GM21528 (cell line): Measurements from ENCODE around the gene NTRK2.

Experiments used
- ATAC-seq: cut with Tn5 transposase; IDR thresholded peaks from one replicate; pipeline ENCODE4 v1.9.1; 2021; ENCODE audit warnings: mild to moderate bottlenecking, moderate library complexity; ENCODE audit not compliant: unreplicated experiment, low FRiP score

NTRK2 gene

DNA sequence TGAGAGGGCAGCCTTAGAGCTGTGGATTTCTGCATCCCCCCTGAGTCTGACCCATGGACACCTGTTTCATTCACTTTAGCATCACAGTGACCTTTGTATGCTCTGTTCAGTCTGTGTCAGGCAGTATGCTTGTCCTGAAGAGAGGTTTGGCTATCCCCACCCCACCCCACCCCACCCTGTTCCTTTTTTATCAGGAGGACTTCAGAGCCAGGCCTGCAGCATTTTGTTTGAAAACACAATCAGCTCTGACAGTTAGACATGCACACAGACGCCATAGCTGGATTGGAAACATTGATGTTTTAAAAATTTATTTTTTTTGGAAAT lies 142.2 kb downstream of the NTRK2 start:
- no peak for ATAC-seq

DNA sequence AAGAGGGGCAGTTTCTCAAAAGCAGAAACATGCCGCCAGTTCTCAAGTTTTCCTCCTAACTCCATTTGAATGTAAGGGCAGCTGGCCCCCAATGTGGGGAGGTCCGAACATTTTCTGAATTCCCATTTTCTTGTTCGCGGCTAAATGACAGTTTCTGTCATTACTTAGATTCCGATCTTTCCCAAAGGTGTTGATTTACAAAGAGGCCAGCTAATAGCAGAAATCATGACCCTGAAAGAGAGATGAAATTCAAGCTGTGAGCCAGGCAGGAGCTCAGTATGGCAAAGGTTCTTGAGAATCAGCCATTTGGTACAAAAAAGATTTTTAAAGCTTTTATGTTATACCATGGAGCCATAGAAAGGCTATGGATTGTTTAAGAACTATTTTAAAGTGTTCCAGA lies 142.8 kb downstream of the NTRK2 start:
- ATAC-seq = no peak

DNA sequence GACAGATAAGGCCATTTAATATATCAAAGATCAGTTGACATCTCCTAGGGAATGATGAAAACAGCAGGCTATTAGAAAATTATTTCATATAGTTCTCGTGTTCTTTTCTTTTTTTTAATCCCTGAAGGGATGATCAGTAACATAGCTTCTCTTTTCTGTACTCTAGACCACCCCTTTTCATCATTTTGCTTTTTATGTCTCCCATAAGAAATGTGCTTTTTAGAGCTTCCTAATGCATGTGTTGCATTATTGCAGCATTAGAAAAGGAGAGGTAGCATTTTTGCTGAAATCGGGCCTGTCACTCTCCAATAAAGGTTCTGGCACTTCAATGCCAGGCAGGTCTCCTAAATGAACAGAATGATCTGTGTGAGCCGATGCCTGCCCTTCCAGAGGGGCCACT lies 143.3 kb downstream of the NTRK2 start:
- no peak for ATAC-seq

DNA sequence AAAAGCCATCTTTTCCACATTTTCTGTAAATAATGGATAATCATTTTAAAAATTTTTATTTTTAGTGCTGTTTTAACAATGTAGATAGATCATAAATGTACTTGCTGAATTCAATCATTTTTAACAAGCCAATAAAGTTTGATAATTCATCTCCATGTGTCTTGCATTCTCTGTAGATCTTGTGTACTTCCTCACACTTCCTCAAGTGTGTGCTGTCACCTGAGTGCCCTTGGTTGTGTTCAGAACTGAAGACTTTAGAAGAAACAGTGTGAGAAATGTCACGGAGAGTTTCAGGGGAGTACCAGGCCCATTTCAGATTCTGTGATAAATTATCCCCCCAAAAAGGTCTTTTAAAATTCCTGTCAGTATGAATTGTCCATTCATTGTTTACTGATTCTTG lies 146.0 kb downstream of the NTRK2 start:
- ATAC-seq = no peak

DNA sequence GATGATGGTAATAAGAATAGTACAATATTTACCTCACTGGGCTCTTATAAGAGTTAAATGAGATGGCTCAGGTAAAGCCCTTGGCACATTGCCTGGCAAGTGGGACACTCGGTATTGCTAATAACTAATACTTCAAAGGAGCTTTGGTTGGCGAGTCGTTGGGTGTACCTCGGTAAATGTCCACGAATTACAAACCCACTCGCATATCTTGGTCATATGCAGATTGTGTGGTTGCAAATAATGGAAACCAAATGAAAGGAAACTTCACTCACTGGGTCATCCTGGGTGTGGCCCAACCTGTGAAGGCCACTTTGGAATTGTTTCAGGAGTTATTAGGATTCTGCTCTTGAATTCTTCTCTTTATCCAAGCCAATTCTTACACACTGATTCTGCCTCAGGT lies 147.5 kb downstream of the NTRK2 start:
- no peak for ATAC-seq

DNA sequence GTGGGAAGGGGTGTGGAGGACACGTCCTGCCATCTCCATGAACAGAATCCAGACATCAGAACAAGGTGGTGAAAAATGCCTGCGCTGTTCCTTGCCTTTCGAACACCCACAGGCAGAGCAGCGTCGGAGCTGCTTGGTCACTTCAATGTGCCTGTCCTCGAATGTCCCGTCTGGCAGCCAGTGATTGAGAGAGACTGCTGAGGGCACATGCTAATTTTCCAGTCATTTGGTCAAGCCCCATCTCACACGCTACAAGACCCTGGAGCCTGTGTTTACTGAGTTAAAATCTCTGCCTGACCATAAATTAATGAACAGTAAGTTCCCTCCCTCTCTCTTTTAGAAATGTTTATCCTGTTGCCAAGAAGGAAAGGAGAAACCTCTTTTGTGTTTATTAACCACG lies 149.3 kb downstream of the NTRK2 start:
- no peak for ATAC-seq

DNA sequence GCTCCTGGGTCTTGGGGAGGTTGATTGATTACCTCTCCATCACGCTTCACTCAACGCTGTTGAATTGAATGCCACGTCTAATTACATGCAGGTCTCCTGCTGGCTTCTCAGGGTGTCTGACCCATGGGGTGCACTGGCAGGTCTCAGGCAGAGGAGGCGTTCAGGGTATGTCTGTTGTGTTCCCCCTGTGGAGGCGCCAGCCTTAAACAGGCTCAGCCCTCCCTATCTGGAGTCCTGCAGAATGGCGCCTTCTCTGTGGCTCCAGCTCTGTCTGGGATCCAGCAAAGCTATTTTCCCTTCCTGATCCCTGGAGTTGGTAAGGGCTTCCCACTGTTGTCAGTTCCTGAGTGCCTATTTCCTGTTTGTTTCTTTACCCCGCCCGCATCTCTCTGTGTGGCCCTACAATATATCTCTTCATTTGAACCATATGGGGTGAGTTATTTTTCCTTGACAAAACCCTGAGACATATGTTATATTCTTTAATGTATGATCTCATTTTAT lies 150.0 kb downstream of the NTRK2 start:
- no peak for ATAC-seq

DNA sequence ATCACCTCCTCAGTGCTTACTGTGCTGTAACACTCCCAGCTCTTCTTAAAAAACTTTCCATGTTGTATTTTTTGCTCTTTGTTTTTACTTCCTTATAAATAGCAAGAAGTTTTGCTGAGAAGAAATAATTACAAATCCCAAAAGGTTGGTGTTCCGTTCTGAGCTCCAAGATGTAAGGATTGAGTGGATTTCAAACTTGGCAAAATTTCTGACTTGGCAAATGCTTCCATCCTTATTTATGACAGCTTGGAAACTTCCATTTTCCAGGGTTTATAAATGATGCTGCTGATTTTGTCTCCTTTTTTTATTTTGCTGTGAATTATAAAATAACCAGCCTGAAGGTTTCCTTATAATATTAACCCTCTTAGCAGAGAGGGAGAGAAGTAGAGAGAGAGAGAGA lies 151.9 kb downstream of the NTRK2 start:
- no peak for ATAC-seq

DNA sequence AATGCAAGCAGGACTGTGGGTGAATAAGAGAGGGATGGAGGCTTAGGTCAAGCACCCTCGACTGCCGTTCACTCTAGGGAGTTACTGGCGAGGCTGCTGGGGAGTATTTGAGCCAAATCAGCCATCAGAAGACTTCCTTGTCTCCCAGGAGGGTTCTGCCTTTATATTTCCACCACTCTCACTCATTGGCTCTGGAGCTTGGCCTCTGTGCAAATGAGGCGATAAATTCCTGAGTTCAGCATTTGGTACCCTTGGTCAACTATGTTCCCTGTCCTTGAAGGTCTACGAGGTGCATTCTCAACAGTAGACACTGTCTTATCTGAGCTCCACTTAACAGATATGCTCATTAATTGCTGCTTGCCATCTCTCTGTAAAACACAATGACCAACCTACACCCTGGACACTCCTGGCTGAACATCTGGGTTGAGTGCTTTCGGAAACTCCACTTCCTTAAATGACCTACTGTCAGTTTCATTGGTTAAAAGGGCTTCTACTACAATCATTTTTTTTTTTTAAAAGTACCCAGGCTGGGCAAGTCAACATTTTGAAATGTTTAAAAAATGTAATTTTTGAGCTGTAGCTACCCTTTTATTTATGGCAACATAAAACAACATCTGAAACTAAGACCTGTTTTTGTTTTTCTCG lies 153.2 kb downstream of the NTRK2 start:
- ATAC-seq = no peak

DNA sequence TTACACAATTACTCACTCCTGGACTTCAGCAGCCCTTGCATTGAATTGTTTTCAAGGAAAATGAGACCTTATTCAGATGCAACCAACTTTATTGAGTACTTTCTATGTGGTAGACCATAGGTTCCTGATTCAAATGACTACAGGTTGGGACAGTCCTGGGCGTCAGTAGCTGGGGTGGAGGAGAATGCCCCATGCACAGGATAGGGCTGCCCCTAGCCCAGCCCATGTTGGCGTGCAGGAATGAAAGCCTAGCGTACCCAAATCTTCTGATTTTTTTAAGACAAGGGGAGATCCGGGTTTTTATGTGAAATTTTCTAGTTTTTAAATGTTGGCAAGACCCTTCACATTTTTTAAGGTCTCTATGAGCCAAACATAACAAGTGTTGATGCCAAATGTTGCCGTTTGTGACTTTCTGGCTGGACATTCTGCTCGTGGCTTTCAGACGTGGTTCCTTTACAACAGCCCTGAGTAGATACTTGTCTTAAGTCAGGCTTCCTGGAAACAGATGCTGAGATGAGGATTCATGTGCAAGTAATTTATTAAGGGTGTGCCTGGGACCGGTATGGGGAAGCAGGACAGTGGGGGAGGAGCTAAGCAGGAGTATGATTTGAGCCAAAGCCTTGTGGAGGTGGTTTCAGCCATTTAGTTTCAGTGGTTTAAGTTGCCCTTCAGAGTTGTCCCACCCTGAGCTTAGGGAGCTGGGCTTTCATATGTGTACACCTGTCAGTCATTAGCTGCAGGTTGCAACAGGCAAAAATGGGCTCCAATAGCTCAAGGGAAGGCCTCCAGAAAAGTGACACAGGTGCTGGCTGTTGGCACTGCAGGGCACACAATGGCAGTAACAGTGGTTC lies 154.1 kb downstream of the NTRK2 start:
- peak; percentile 84 for ATAC-seq

DNA sequence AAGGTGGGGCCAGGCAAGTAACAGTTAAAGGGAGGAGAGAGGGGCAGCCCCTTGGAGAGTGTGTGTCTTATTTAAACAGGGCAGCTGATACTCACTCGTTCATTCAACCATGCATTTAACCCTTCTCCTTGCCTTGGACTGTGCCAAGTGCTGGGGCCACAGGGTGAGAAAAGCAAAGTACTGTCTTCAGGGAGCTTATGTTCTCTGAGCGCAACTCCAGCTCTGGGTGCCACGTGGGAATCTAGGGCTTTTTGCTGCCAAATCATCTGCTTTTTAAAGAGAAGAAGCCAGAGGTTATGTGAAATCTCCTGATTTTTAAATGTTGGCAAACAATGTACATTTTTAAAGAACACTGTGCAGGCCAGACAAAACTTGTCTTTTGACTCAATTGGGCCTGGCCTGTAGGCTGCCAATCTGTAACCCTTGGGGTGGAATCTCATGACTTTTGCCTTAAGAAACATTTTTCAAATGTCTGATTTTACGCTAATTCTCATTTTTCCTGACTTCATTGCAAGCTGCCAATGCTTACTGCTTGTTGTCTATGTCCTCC lies 157.8 kb downstream of the NTRK2 start:
- ATAC-seq = no peak

DNA sequence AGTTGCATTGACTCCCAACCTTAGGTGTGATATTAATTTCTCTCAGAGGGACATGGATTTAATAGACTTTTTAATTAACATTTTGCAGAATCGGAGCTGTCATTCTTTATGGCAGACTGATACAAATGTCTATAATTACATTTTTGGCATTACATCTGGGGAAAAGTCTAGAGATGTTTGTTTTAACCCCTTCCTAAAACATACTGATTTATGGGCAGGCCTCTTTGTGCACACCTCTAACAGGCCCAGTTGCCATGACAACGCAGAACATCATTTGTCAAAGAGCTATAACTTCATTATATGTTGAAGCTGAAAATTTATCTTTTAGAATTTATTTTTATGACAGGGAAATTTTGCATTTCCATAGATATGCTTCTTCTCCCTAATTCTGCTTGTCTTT lies 158.5 kb downstream of the NTRK2 start:
- no peak for ATAC-seq

DNA sequence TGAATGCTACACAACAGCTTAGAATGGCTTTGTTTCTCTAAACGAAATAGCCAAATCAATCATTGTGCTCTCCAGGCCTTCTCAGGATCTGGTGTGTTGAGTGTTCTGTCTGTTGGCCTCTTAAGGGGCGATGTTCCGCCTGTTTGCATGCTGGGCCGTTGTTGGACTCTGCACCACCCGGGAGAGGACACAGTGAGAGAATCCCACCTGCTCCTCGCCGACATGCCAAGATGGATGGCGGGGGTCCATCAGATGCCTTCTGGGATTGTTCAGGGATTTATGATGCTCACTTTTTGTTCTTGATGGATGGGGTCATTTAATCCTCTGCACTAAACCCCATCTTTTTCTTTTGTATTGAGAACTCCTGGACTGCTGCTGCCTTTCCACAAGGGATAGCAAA lies 159.9 kb downstream of the NTRK2 start:
- no peak for ATAC-seq

DNA sequence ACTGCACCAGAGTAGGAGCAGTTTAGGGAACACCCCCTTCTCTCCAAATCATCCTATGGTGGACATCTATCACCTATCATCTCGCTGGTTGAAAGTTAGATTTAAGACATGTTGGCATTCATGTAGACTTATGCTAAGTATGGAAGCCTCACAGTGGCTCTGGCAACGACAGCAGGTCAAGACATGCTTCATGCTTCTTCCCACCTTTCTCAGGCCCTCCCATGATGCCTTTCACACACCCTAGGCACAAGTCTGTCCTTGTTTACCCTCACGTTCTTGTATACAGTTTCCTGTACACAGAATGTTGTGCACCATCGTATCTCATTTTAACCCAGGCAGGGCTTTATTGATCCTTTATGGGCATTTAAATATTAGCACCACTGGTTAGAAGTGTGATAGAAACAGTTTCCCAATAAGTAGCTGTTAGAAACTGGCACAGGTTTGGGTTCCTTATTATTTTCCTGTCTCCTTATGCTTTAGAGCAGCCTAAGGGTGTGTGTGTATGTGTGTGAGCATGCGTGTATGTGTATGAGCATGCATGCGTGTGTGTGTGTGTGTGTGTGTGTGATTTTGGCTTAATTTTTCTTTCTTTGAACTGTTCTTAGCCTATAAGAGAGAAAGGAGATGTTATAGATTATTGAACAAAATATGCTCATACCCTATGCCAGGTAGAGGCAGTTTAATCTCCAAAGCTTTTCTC lies 160.6 kb downstream of the NTRK2 start:
- no peak for ATAC-seq

DNA sequence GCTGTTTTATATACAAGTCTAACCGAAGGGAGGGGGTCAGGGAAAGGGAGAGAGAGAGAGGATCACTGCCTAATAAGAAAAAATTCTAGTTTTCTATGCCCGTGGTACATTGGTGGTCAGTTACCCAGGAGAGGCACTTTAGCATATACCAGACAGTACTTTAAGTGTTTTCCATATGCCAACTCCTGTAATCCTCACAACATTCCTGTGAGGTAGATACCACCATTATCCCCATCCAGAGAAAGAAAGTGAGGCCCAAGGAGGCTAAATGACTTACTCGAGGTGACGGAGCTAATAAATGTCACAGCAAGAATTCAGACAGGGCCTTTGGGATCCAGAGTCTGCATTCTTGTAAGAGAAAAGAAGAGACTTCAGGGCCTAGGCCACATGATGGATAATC lies 161.8 kb downstream of the NTRK2 start:
- no peak for ATAC-seq

DNA sequence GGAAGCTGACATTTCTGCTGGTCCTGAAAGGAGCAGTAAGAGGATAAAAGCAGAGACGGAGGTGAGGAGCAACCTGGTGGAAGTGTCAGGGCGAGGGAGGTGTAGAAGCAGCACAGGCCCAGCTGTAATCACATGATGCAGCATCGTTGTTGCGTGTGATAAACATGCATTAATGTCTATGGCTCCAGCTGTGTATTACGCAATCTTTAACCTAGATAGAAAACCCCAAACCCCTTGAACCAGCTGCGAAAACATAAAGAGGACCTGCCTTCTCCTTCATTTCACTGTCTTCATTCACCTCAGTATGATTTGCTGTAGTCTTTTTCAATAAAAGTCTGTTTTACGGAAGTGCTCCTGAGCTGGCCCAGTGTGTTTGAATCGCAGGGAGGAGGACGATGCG lies 162.9 kb downstream of the NTRK2 start:
- no peak for ATAC-seq

DNA sequence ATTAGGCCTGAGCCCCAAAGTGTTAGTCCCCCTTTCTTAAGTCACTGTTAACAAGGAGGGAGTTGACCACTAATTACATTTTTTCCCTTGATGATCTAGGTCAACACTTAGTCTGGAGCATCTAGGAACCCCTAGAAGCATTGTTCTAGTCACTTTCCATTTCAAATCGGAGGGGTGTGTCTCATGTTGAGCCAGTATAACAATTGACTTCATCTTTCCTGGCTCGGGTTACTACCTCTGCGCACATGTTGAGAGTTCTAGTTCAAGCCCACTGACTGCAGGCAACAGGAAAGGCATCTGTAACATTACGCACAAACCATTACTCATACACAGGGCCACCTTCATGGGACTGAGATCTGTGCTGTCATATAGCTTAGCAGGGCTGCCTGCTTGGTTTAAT lies 164.9 kb downstream of the NTRK2 start:
- ATAC-seq = no peak

DNA sequence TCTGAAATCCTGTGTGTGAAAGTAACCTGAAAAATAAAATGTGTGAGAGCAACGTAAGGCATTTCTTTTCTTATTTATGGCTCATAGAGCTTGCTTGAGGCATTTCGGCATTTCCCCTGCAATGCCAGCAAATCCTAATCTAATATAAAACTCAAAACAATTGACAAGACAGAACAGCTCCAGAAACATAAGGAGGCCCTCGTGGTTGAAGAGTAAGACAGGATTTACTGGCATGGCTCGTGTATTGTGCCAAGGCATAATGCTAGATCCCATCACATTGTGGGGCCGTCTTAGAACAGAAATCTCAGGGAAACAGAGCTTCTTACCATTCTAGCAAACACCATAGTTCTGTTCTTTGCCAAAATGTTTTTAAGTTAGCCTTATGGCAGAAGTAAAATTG lies 166.2 kb downstream of the NTRK2 start:
- no peak for ATAC-seq

DNA sequence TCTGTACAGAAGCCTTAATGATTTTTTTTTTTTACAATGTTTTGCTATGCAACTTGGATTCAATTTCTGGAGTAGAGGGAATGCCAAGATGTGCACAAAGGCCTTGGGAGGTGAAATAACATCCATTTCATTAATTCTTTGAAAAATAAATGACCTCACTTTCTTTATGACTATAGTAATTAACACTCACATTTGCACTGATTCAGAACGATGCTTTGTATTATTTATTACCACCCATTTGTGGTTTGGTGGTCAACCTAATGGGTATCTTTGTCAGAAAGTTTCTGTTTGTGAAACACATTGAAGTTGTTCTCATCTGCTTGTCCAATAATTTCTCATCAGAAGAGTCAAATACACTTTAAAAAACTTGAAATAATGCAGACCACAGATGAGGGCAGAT lies 169.3 kb downstream of the NTRK2 start:
- no peak for ATAC-seq

DNA sequence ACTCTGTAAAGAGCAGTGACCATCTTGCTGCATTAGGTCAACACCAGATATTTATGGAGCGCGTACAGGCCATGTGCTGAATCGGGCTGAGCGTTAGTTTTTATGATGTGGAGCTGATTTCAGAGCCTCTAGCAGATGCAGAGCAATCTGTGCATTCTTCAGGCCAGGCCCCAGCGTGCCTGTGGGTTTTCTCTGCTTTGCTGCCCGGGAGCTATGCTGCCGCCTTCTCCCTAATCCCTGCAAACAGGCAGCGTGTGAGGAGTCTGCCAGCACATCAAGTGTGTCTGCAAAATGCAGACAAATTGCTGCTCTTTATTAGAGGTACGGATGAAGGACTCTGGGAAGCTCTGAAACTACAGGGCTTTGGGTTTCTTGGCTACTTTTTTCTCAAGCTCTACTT lies 170.0 kb downstream of the NTRK2 start:
- ATAC-seq = no peak

DNA sequence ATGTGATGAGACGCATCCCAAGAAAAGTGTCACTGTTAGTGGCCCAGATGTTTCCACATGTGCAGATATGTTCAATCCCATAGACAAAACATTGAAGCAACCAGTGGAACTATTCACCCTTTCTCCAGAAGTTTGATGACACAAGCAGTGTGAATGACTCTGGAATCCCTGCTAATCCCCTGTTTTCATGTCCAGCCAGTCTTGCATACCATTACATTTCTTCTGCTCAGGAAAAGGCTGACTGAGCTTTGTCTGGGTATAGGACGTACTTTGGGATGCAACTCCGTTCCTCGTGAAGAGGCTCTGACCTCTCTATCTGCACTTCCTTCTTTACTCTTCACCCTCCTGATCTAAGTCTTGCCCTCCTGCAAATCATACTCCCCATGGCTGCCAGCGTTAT lies 172.4 kb downstream of the NTRK2 start:
- no peak for ATAC-seq
